CD4-positive, CD25-positive, alpha-beta regulatory T cell (primary cell): ENCODE measurements around the gene HRH1. TPM values are rescaled to one million over a fixed set of nuclear protein-coding genes. Genes with fewer than 3 reads are reported as not detected.

ENCODE experiments used
- ATAC-seq, 2 donors: fragments of 150-1000 bp; cut with Tn5 transposase; one replicate each; pipeline ENCODE4 v1.10.0; 2021; ENCODE audit warnings: low read depth in 2 of 2, moderate number of reproducible peaks in 2 of 2, moderate library complexity in 1 of 2
- DNase-seq, 3 donors: peaks; one replicate each; pipeline versions ENCODE4 v3.0.0 to v3.0.0-alpha.2; 2012 to 2022; ENCODE audit warnings: mixed read lengths in 1 of 3
- H3K27ac ChIP-seq: one replicate; pipeline ENCODE4 v1.7.0; 2013; ENCODE audit warnings: mild to moderate bottlenecking, low read length; ENCODE audit not compliant: insufficient read depth, poor library complexity, severe bottlenecking
- H3K27me3 ChIP-seq: one replicate; pipeline ENCODE4 v1.7.0; 2013; ENCODE audit warnings: low read length; ENCODE audit not compliant: control insufficient read depth, insufficient read depth
- H3K36me3 ChIP-seq: one replicate; pipeline ENCODE4 v1.7.0; 2013; ENCODE audit warnings: mild to moderate bottlenecking, low read length, moderate library complexity; ENCODE audit not compliant: control insufficient read depth, insufficient read depth
- H3K4me1 ChIP-seq: 2 replicates; pipeline ENCODE4 v1.7.0; 2013; ENCODE audit warnings: mild to moderate bottlenecking, low read length; ENCODE audit not compliant: insufficient read depth, control insufficient read depth, poor library complexity, severe bottlenecking
- H3K4me3 ChIP-seq: one replicate; pipeline ENCODE4 v1.7.0; 2013; ENCODE audit warnings: low read depth, mild to moderate bottlenecking, low read length, moderate library complexity
- H3K9me3 ChIP-seq, 2 experiments: 1 replicate in 1 of 2; 2 replicates in 1 of 2; pipeline ENCODE4 v1.7.0; 2013; ENCODE audit warnings: low read length in 2 of 2, mild to moderate bottlenecking in 1 of 2, moderate library complexity in 1 of 2; ENCODE audit not compliant: control insufficient read depth in 2 of 2
- H3K27ac Mint-ChIP-seq, 3 donors: one replicate each; pipeline ENCODE4 v1.8.0; 2020 to 2022; ENCODE audit warnings: mild to moderate bottlenecking in 3 of 3, mixed read lengths in 3 of 3, moderate library complexity in 2 of 3
- H3K27me3 Mint-ChIP-seq: one replicate; pipeline ENCODE4 v1.8.0; 2022; ENCODE audit warnings: mild to moderate bottlenecking, mixed read lengths
- H3K36me3 Mint-ChIP-seq: one replicate; pipeline ENCODE4 v1.8.0; 2020; ENCODE audit warnings: mixed read lengths
- H3K4me1 Mint-ChIP-seq, 4 donors: one replicate each; pipeline ENCODE4 v1.8.0; 2020 to 2022; ENCODE audit warnings: mixed read lengths in 4 of 4, mild to moderate bottlenecking in 1 of 4
- H3K4me3 Mint-ChIP-seq, 4 donors: one replicate each; pipeline ENCODE4 v1.8.0; 2020 to 2022; ENCODE audit warnings: mild to moderate bottlenecking in 4 of 4, mixed read lengths in 4 of 4, moderate library complexity in 3 of 4
- H3K9me3 Mint-ChIP-seq, 7 donors: one replicate each; pipeline ENCODE4 v1.8.0; 2020 to 2022; ENCODE audit warnings: mixed read lengths in 7 of 7, mild to moderate bottlenecking in 3 of 7, moderate library complexity in 2 of 7
- polyA plus RNA-seq, 4 donors: library from polyadenylated mRNA; unstranded; fragments of 300-500 nt; fragmentation: Illumina TruSeq; gene quantifications; one replicate each; pipeline ENCODE4 v1.2.3, GENCODE V29; 2021
- total RNA-seq: library from RNA; stranded (reverse); gene quantifications from one replicate; pipeline ENCODE4 v1.2.3, GENCODE V29; 2022

HRH1 gene
- total and polyA plus RNA-seq, 5 donors from 2014 or later: 0.15 TPM; not detected in 3

DNA sequence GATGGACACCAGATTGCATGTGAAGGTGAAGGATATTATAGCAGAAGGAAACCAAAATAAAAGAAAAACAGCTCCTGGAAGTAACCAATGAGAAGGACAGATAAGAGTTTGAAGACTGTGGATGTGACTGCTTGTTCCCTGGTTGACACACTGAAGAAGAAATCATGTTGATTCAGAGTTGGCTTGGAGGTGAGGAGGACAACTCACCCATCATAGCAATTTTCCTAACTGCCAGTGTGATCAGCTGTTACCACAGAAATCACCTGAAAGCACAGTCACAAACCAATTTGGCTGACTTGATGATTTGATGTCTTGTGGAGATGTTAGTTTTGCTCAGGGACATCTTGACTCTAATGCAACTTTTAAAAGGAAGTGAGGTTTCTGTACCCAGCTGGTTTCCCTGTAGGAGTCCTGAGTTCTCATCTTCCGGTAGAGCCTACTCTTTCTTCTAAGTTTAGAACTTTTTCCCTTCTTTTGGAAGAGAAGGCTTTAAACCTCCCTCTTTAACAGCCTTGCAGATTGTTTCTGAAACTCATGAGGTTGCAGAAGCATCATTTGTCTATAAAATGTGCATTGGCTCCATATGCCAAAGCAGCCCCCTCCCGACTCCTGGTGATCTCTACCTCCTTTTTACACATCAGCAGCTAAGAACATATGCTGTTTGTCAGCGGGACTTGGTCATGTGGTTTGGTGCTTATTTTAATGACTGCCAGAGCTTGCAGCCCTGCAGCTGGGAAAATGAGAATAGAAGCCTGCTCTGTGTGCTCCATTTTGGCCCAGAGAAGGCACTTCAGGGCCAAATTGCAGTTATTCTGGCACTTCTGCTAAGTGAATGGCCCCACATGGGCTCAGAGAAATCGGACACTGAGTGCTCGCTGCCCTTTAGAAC, 128.2 kb downstream of the HRH1 start:
- no peak overlapping the region for H3K4me3 Mint-ChIP-seq
- H3K4me1 Mint-ChIP-seq: peaks cover 4 to 27% (median 20%) of the 10 kb centered on the region in 4 donors
- peaks cover 22% of the 10 kb centered on the region for H3K36me3 ChIP-seq
- peak overlapping the region in 1 of 3 donors; percentile 67 for H3K27ac Mint-ChIP-seq
- no peaks in the 10 kb centered on the region for H3K27me3 ChIP-seq
- DNase-seq (no peak), ATAC-seq (no peak)
- H3K27me3 Mint-ChIP-seq: no peaks in the 10 kb centered on the region
- no peak overlapping the region for H3K4me3 ChIP-seq
- H3K9me3 ChIP-seq: no peaks in the 10 kb centered on the region
- H3K36me3 Mint-ChIP-seq: peaks cover 19% of the 10 kb centered on the region
- H3K9me3 Mint-ChIP-seq: peaks cover 0 to 1% (median 0%) of the 10 kb centered on the region in 7 donors
- no peak overlapping the region for H3K27ac ChIP-seq
- H3K4me1 ChIP-seq: no peaks in the 10 kb centered on the region

DNA sequence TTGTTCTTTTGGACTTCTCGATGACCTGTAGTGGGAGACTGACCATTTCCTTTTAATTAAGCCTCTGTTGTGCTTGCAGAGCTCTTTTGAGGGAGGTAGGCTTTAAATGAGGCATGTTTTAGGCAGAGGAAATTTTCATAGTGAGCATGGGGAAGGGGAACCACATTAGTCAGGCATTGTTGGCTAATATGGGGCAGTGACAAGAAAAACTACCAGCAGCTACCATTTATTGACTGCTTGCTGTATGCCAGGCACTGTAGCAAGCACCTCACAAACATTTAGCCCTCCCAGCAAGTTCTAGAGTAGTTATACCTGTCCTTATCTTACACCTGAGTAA, 128.8 kb downstream of the HRH1 start:
- H3K27me3 Mint-ChIP-seq: no peaks in the 10 kb centered on the region
- H3K36me3 Mint-ChIP-seq: peaks cover 21% of the 10 kb centered on the region
- H3K4me1 Mint-ChIP-seq: peaks cover 8 to 29% (median 24%) of the 10 kb centered on the region in 4 donors
- H3K27ac Mint-ChIP-seq: peak overlapping the region in 1 of 3 donors; percentile 67
- H3K4me3 Mint-ChIP-seq: no peak overlapping the region
- Histone ChIP-seq H3K36me3 (peaks cover 22% of the 10 kb centered on the region), H3K9me3 (no peaks in the 10 kb centered on the region), H3K27me3 (no peaks in the 10 kb centered on the region), H3K4me1 (peaks cover 5% of the 10 kb centered on the region), H3K4me3 (no peak overlapping the region), H3K27ac (no peak overlapping the region)
- no peaks in the 10 kb centered on the region for H3K9me3 Mint-ChIP-seq
- ATAC-seq (no peak), DNase-seq (no peak)

DNA sequence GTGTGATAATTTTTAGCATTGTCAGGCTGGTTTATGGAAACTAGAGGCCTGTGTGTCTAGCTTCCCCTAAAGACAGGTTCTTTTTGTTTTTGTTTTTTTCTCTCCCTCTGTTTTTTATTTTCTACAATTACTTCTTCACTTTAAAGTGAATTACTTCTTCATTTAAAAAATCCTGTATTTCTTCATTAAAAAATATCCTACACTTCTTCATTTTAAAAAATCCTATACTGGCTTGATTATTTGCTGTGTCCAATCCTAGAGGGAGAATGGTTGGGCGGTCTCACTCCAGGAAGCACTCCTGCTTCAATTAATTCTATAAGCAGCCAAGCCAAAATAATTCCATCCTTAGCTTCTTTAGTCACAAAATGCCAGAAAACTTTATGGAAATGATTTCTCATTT, 129.7 kb downstream of the HRH1 start:
- Histone ChIP-seq H3K27ac (no peak overlapping the region), H3K36me3 (peaks cover 22% of the 10 kb centered on the region), H3K4me3 (no peak overlapping the region), H3K9me3 (no peaks in the 10 kb centered on the region), H3K27me3 (no peaks in the 10 kb centered on the region), H3K4me1 (peaks cover 14% of the 10 kb centered on the region)
- DNase-seq: no peak
- H3K27ac Mint-ChIP-seq: peak overlapping the region in 1 of 3 donors; percentile 67
- no peaks in the 10 kb centered on the region for H3K9me3 Mint-ChIP-seq
- peaks cover 16% of the 10 kb centered on the region for H3K36me3 Mint-ChIP-seq
- no peak for ATAC-seq
- H3K4me3 Mint-ChIP-seq: peak overlapping the region in 1 of 4 donors; percentile 51
- no peaks in the 10 kb centered on the region for H3K27me3 Mint-ChIP-seq
- H3K4me1 Mint-ChIP-seq: peaks cover 17 to 29% (median 27%) of the 10 kb centered on the region in 4 donors

DNA sequence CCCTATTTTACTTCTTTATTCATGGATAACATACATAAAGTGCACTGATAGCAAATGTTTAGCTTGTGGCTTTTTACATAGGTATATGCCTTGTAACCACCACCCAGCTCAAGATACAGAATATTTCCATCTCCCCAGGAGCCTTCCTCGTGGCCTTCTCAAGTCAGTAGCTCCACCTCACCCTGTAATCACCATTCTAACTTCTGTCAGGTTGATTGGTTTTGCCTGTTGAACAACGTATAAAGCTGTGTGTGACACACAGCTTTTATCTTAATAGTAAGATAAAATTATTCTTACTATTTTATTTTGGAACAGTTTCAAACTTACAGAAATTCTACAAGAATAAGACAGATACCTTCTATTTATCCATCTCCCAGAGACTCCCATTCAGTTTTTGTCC, 131.2 kb downstream of the HRH1 start:
- no peak overlapping the region for H3K4me3 Mint-ChIP-seq
- no peak overlapping the region for H3K27ac Mint-ChIP-seq
- H3K4me3 ChIP-seq: no peak overlapping the region
- DNase-seq (no peak), ATAC-seq (no peak)
- peaks cover 29% of the 10 kb centered on the region for H3K4me1 ChIP-seq
- no peak overlapping the region for H3K27ac ChIP-seq
- H3K27me3 ChIP-seq: no peaks in the 10 kb centered on the region
- peaks cover 19% of the 10 kb centered on the region for H3K36me3 ChIP-seq
- no peaks in the 10 kb centered on the region for H3K27me3 Mint-ChIP-seq
- no peaks in the 10 kb centered on the region for H3K9me3 Mint-ChIP-seq
- peaks cover 17 to 40% (median 35%) of the 10 kb centered on the region in 4 donors for H3K4me1 Mint-ChIP-seq
- no peaks in the 10 kb centered on the region for H3K9me3 ChIP-seq
- H3K36me3 Mint-ChIP-seq: peaks cover 12% of the 10 kb centered on the region

DNA sequence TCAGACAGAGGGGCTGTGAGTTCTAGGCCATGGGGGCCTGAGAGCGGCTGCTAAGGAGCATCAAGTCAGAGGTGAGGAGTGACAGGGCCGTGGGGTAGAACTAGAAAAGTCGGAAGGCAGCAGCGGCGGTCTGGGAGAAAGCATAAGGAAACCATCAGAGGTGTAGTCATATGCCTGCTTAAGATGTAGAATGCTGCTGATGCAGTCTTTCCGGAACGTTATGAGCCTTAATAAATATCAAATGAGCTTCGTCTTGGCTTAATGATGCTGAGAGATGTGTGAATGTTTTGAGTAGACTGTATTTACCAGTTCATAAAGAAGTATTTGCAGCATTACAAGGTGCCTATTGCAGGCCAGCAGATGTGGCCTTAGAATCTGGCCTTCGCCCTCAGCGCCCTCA, 133.1 kb downstream of the HRH1 start:
- Mint-ChIP-seq H3K27ac (peak overlapping the region; percentile 38 to 87 (median 65)), H3K4me1 (peaks cover 26 to 55% (median 44%) of the 10 kb centered on the region in 4 donors), H3K27me3 (no peaks in the 10 kb centered on the region), H3K4me3 (peak overlapping the region in 1 of 4 donors; percentile 62), H3K9me3 (no peaks in the 10 kb centered on the region), H3K36me3 (peaks cover 12% of the 10 kb centered on the region)
- H3K4me1 ChIP-seq: peaks cover 46% of the 10 kb centered on the region
- DNase-seq (no peak), ATAC-seq (no peak)
- peaks cover 6% of the 10 kb centered on the region for H3K36me3 ChIP-seq
- no peaks in the 10 kb centered on the region for H3K27me3 ChIP-seq
- H3K4me3 ChIP-seq: no peak overlapping the region
- no peaks in the 10 kb centered on the region for H3K9me3 ChIP-seq
- no peak overlapping the region for H3K27ac ChIP-seq

DNA sequence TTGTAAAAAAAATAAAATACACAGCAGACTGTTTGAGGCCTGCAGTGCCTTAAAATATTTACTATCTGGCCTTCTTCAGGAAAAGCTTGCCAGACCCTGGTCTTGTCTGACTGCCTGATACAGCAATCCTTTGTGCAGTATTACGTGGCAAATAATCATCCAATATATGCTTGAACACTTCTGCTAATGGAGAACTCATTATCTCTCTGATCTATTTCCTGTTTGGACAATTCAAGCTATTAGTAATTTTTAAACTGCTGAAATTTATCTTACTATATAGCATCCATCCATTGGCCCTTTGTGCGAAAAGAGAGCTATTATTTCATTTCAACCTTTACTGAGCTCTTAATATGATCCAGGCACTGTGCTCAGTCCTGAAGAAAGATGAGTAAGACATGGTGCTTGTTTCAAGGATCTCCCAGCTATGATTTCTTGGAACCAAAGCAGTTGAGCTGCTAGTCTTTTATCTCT, 133.8 kb downstream of the HRH1 start:
- peak overlapping the region; percentile 33 for H3K4me3 ChIP-seq
- H3K27me3 ChIP-seq: no peaks in the 10 kb centered on the region
- Mint-ChIP-seq H3K27me3 (no peaks in the 10 kb centered on the region), H3K4me3 (peak overlapping the region in 1 of 4 donors; percentile 52), H3K4me1 (peaks cover 26 to 55% (median 45%) of the 10 kb centered on the region in 4 donors), H3K9me3 (no peaks in the 10 kb centered on the region), H3K27ac (peak overlapping the region; percentile 38 to 87 (median 62)), H3K36me3 (peaks cover 16% of the 10 kb centered on the region)
- DNase-seq: no peak
- H3K4me1 ChIP-seq: peaks cover 46% of the 10 kb centered on the region
- no peaks in the 10 kb centered on the region for H3K9me3 ChIP-seq
- ATAC-seq: no peak
- peaks cover 2% of the 10 kb centered on the region for H3K36me3 ChIP-seq
- H3K27ac ChIP-seq: peak overlapping the region; percentile 75

DNA sequence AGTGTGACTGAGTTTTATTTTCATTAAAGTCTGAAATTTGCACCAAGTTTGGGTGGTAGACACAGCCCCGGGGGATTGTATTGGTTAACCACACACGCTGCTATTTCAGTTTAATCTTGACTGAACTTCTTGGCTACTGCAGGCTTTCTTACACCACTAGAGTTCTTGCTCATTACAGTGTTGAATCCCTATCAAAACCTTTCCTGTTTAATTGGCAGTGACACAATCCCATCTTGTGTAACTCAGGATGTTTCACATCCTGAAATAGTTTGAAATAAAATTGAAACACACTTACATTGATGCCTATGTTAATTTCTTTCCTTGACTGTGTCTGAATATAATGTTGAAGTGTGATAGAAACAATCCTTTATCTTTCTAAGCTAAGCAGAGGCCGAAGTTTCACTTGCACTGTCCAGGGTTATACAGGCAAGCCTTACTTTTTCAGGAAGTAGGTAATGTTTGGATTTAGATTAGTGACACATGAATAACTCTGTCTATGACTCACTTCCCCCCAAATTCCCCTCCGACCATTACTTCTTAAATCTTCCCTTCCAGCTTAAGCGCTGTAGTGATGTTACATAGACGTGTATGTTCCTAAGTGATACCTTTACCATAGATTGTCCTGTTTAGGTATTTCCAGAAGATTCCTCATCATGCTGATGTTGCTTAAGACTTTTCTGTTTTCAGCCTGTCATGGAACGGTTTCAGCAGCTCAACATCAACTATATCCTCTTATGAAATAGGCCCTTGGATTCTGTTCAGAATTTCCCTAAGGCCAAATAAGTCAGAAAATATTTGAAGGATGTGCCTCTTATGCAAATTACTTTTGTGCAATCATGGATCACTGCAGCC, 134.7 kb downstream of the HRH1 start:
- Histone ChIP-seq H3K4me3 (peak overlapping the region; percentile 33), H3K27me3 (no peaks in the 10 kb centered on the region), H3K36me3 (no peaks in the 10 kb centered on the region), H3K9me3 (no peaks in the 10 kb centered on the region), H3K27ac (peak overlapping the region; percentile 75), H3K4me1 (peaks cover 46% of the 10 kb centered on the region)
- Mint-ChIP-seq H3K4me3 (peak overlapping the region in 1 of 4 donors; percentile 52), H3K9me3 (no peaks in the 10 kb centered on the region), H3K27ac (peak overlapping the region; percentile 80 to 93 (median 86)), H3K36me3 (peaks cover 15% of the 10 kb centered on the region), H3K27me3 (no peaks in the 10 kb centered on the region), H3K4me1 (peaks cover 26 to 56% (median 45%) of the 10 kb centered on the region in 4 donors)
- DNase-seq: no peak
- peak; percentile 19 to 25 for ATAC-seq
